ENCODE data around the gene DIDO1.

DIDO1 gene

DNA sequence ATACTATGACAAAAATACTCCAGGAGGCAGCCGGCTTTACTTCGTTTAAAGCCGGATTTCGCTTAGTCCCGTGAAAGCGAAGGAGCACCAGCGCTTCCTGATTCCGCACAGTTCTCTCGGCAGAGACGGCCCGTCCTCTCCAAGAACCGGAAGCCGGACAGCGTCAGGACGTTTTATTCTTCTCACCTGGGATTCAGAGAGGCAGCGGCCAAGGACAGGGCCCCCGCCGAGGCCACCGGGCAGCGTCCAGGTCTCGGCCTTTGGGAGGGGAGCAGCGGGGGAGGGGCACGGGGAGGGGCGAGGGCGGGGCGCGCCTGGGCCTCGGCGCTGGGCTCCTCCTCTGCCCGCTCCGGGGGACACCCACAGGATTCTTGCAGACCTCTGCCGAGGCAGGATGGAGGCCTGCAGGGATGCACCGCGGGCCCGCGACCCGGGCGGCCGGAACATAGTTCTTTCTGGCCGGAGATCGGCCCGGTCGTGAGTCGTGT is 2.8 kb upstream of the DIDO1 start:
- no peak for DNase-seq (ENCODE audit: low read depth)

DNA sequence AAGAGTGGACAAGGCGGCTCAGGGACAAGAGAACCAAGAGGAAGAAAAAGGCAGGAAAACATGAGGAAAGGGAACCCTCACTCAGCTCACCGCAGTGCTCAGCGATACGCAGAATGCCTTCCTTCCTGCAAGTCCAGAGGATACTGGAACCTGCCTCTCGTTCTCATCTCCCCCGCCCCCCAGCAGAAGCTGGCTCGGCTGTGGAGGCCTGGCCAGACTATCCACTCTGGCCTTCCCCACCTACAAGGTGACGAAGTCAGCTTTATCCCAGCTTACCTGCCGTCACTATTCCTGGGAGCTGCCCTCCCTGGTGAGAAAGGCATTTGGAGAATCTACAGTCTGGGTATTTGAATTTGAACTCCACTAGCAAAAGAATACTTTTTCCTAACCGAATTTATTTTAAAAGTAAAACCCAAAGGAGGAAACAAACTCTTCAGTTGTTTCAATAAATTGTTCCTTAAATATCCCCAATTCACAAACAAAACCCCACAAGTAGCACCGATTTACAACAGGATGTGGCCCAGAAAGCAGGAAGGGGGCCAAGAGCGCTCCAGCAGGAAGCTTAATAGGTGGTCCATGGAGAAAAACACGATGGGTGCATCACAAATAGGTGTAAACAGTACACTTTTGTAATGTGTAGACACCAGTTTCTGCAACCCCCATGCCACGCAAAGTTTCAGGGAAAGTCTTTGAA is 2.1 kb upstream of the DIDO1 start:
- DNase-seq (ENCODE audit: low read depth): no peak

DNA sequence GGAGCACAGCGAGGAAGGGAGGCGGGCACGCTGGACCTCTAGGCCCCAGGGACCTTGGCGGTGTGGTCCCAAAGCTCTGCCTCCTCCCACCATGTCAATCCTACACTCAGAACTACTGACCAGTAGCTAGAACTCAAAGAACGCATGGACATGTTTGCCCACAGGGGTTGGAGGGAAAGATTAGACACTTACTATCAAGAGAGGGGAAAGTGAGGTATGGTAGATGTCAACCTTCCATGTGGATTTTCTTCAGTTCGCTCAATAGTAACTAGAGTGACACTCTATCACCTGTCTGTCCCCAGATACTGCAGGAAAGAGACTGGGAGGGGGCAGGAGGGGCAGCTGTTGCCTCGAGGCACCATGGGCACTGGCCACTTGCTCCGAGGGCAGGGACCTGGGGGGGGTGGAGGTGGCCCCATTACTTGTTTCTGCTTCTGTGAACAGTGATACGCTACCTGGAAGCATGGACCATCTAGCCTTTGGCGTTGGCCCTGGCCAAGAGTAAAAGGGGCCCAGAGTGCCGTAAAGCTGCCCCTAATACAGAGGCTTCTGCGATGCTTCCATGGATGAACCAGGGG is 912 bp upstream of the DIDO1 start:
- DNase-seq (ENCODE audit: low read depth): no peak

DNA sequence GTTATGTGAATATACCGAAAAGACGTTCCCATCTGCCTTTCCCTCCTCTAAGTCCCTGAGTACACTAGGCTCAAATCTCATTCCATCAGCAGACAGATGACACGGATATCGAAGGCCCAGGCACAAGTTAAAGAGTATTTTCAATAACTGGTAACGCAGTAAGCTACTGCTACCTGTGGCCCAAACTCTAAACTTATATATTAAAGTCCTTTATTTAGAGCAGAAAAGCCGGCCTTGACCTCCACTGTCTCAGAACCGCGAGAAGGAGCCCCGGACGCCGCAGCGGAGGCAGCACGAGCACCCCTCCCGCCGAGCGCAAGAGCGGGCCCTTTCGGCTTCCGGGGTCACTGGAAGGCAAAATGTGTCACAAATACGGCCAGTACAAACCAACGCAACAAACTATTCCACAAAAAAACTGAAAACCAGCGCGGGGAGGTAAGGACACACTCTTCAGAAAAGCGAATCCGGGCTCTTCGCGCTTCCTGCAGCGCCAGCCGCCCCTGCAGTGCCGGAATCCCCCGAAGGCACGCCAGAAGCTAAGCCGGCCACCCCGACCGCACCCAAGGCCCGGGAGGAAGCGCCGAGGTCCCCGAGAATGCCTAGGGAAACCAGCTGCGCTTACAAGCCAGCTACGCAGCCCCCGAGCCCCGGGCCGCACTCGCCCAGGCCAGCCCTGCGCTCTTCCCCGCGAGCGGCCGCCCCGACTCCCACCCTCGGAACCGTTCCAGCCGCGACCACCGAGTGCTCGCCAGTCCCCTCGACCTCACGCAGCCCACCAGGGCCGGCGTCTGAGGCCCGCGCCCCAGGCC is 681 bp downstream of the DIDO1 start:
- DNase-seq (ENCODE audit: low read depth): no peak

DNA sequence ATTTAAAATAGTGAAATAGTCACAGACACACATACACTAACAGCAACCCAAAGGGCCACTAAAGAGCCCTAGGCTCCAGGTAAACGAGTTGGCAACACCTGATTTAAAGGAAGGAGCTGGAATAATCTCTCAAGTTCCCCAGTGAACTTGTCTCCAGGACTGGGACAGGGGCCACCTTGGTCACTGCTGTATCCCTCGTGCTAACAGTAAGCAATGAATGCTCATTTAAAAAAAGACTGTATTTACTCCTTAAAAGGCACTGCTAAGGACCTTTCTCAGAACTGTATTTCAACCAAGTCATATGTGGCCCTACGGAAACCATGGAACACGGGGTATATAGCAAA is 1.3 kb downstream of the DIDO1 start:
- no peak for DNase-seq (ENCODE audit: low read depth)

DNA sequence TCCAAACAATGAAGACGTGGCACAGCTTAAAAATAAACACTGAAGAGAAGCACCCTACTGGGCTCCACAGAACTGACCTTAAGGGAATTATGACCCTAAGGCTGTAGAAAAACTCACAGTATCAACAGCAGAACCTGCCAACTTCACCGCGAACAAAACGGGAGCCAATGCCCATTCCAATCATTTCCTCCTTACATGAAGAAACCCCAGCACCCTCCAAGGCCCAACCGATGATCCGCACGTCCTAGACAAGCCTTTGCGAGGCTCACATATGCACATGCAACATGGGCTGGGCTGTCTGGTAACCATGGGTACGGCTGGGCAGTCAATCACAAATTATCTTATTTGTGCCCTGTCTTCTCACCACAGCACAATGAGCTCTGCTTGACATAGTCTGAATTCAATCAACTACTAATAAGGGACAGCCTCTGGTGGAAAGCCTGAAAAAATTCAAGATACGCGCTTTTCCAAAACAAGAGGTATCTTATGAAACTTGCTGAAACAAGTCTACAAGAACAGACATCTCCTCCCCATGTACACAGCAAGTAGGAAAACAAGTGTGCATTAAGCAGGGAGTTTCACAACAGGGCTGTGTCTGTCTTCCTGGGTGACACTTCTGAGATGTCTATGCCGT is 1.7 kb downstream of the DIDO1 start:
- no peak for DNase-seq (ENCODE audit: low read depth)

DNA sequence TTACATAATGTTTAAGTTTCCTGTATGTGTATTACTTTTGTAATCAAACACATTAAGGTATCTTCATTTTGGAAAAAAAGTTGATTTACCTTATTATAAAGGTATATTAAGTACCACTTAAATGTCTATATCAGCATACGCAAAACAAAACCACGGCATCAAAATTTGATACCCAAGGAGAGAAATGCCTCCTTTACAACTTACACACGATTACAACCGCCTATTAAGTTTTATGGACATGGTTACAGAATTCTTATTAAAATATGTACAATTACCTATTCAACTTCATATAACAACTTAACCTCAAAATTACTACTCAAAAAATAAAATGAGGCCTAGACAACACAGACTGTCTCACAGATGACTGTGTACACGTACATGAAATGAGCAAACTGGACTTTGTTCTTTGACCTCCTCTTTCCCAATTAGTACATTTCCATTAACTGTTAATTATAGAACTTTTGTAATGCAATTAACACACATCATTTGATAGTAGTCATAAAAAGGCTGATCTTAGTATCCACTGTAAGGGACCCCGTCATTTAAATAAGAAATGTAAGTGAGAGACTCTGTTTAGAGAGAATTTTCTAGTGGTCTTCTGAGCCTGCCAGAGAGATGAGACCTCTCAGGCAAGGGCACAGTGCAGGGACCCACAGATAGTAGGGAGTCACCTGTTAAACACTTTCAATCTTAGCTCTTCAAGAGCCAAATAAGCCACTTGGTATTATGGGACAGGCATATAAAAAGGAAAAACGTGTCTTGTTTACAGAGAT is 2.5 kb downstream of the DIDO1 start:
- DNase-seq (ENCODE audit: low read depth): no peak

DNA sequence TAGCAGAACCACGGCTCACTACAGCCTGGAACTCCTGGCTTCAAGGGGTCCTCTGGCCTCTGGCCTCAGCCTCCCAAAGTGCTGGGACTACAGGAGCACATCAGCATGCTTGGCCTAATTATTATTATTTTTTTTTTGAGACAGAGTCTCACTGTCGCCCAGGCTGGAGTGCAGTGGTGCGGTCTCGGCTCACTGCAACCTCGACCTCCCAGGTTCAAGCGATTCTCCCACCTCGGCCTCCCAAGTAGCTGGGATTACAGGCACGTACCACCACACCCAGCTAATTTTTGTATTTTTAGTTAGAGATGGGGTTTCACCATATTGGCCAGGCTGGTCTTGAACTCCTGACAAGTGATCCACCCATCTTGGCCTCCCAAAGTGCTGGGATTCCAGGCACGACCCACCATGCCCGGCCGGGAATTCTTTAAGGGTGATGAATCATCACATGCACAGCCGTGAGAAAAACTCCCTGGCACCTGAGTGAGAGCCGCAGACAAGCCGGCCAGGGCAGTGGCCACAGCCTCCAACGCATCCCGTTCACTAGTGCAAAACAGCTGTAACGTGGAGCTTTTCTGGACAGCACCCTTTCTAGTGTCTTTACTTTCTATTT is 3.1 kb downstream of the DIDO1 start:
- DNase-seq (ENCODE audit: low read depth): peak; percentile 38

DNA sequence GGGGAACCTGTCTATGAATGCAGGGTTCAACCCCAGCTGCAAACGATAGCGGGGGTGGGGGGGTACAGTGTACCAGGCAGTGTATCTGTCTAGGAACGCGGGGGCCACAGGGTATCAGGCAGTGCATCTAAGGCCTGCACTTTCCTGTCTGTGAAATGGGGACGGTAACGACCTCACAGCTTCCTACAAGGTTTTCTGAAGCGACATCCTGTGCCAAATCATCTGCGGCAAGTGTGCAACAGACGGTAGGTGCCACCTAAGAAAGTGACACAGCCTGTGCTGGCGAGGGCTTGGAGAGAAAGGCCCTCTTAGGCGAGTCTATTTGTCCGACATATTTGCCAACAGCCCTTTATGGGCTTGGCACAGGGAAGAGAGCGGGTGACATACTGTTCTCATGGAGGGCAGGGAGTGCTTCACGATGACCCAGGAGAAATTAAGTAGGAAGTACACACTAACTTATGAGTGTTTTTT is 3.8 kb downstream of the DIDO1 start:
- DNase-seq (ENCODE audit: low read depth): no peak

DNA sequence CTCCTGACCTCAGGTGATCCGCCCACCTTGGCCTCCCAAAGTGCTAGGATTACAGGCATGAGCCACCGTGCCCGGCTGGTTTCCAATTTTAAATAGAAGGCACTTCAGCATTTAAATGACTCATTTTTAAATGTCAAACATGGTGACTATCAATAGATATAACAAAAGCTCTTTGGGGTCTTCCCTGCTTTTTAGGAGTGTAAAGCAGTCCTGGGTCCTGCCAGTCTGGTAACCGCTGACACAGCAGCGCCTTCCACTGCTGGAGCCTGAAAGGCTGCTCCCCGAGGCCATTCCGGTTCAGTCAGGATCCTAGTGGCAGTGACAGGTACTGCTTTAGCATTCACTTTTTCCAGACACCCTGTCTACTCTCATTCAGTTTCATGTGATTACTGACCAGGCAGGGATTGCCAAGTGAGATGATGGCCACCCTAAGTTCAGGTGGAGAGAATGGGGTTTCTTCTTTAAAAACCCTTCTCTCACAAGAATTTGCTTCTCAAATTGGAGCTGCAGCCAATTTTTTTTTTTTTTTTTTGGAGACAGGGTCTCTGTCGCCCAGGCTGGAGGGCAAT is 5.1 kb downstream of the DIDO1 start:
- no peak for DNase-seq (ENCODE audit: low read depth)

DNA sequence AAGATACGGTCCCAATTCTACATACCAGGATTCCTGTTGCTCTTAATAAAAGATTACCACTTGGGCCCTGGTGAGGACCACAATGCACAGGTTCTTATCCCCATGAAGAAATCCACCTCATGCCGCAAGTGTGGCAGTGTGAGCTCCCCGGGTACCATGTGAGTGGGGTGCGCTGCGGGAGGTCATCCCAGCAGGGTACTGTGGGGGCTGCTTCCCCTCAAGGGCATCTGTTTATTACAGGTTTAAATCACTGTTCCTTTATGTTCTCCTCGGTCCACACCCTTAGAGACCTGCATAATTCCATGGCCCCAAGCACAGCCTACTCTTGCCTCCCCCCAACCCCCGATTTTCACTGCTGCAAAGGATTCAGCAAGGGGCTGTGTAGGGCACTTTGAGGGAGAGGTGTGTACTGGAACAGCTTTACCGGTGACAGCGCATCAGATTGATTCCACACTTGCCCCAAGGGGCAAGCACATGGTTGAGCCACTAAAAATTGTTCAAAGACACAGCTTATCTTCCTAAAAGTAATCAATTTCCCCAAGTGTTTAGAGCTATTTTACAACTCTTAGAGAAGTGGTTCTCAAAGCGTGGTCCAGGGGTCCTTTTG is 6.2 kb downstream of the DIDO1 start:
- DNase-seq (ENCODE audit: low read depth): no peak

DNA sequence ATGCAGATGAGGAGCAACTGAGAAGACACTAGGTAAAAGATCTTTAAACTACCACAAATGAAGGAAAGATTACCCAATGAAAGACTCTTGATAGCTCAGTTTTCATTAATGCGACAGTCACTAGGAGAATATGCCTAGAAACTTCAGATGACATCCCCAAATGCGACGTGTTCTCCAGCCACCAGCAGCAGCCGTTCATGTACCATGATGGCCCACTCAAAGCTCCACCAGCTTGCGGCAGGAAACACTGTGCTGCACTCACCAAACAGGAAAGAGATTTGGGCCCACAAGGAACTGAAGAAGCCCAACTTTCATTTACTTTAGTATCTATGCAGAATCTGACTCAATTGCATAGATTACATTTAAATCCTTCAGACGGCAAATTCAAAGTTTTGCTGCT is 7.5 kb downstream of the DIDO1 start:
- no peak for DNase-seq (ENCODE audit: low read depth)

DNA sequence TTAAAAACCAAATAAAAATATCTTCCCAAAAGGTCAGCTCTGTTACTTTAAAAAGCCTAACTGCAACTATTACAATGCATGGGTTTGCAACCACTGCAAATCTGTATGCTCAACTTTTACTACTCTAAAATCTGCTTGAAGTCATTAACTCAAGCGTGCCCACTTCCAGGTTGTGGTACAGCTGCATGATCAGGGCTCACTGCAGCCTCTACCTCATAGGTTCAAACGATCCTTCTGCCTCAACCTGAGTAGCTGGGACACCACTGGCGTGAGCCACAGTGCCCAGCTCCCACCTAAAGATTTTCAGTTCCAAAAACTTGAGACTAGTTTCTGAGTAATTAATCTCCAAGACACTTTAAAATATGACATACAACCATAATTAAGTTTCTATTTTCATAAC is 8.2 kb downstream of the DIDO1 start:
- no peak for DNase-seq (ENCODE audit: low read depth)

DNA sequence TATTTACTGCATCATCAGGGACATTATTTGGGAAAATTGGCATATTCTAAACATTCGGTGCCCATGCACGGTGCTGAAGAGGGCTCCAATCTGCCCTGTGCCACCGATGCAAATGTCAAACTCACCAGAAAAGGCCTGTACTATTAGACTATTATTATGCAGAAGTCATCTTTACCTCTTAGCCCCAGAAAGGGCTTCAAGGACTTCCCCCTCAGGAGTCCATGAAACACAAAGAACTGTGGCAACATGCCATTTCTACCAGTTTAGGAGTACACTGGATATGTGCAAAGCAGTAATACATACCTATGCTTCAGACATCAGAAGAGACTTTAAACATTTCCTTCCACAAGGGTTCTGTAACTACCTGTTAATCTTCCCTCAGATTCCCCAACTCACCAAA is 8.6 kb downstream of the DIDO1 start:
- no peak for DNase-seq (ENCODE audit: low read depth)

DNA sequence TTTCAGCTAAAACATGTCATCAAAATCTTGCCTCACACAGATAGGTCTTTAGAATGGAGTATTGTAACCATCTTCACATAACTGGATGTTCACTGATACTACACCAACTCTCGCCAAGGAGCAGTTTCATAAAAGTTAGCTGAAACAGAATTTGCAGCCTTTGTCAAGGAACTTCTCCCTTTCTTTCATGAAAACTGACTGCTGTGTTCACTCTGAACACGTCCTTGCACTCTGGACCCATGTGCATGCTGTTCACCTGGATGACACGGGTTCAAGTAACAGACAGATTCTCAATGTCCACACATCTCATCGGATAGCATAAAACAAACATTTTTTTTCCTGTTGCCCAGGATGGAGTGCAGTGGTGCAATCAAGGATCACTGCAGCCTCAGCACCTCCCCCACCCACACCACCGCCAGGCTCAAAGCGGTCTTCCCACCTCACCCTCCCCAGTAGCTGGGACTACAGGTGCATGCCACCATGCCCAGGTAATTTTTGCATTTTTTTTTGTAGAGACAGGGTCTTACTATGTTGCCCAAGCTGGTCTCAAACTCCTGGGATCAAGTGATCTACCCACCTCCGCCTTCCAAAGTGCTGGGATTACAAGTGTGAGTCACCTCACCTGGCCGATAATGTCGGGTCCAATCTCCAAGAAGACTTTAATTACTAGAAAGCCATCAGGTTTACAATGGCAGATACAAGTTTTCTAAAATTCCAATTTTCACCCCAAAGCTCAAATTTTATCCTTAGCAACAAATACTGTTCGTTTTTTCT is 9.4 kb downstream of the DIDO1 start:
- DNase-seq (ENCODE audit: low read depth): no peak

DNA sequence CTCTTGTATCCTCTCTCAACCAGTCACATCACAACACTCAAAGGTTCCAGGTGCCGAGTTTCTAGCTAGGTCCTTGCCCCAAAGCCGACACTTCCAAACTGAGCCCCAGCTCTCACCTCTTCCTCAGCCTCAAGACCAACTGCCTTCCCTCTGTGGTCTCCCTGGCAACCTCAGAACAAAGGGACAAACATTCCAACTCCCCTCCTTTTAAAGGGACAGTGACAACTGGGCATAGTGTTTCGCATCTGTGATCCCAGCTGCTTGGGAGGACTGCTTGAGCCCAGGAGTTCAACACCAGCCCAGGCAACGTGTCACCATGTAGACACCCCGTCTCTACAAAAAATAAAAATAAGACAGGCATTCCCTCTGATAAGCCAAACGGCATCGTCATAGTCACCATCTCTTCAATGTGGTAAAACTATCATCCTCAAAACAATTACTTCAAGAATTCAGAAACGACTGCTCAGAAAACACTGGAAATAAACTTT is 11.3 kb downstream of the DIDO1 start:
- no peak for DNase-seq (ENCODE audit: low read depth)

DNA sequence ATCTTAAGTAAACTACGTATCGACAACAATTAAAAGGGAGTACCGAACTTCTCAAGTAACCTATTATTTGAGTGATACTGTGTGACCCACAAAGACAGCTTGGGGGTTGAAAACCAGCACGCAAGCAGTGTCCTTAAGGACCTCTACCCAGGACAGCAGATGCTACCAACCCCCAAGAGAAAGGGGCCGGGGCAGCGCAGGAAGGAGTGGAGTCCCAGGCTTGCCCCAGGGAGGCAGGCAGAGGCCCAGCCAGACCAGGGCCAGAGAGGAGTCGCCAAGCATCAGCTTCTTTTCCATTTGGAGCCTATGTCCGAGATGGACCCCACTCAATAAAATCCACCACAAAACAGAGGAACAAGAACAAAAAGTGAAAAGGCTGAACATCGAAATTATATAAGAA is 11.9 kb downstream of the DIDO1 start:
- DNase-seq (ENCODE audit: low read depth): no peak

DNA sequence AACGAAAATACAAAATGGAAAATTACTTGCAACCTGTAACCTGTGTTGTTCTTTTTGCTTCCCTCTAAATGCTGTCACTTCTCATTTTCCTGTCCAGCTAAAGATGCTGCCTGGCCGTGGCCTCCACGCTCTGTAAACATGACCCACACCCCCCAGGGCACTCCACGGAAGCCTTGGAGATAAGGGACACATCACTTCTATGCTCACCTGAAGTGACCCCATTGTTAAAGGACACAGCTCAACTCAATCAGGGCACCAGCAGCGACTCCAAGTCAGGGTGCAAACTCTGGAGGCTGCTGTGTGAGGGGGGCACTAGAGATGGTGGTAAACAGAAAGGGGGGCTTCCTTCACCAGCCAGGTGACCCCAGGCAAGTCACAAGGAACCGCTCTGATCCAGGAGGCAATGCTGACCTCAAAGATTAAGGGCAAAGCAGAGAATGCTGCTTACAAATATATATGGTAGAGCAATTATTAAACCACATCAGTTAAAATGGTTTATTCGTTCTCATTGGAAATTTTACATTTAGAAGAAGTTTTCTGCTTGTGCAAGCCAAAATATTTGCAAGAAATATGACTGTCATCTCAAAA is 13.2 kb downstream of the DIDO1 start:
- DNase-seq (ENCODE audit: low read depth): no peak

DNA sequence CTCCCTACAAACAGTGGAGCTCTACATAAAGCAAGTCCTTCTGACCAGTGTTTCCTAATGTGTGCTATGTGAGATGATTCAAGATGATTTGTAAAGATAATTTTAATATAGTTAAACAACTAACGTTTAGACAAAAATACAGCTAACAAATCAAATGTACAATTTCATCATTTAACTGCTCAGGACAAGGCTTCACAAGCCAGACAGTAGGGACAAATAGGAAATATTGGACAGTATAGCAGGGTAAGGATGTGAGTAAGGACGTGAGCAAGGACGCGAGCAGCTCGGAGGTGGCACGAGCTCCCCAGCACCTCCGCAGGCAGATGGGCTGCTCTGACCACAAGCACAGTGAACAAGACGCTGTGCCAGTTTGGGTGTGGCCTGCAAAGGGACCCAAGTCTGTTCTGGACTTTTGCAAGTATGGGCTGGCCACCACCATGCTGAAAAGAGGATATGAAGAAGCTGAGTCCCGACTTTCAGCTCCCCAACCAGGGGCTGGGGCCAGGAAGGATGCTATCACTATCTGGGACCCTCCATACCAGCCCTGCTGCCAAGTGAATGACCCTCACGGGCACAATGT is 14.5 kb downstream of the DIDO1 start:
- DNase-seq (ENCODE audit: low read depth): no peak
